OCI-LY7 (cell line): Measurements from ENCODE around the gene ITGA3. TPM values are rescaled to one million over a fixed set of nuclear protein-coding genes. Genes with fewer than 3 reads are reported as not detected.

Experiments
- BruUV-seq: library from RNA; stranded (reverse); fragments of 400-500 nt; replicated peaks from 2 replicates; lab custom pipeline; 2021; lab: Mats Ljungman, UMichigan
- CTCF ChIA-PET: fragments of 300-600 bp; sonication (Branson Sonifier 250); formaldehyde crosslinking; loops from one replicate; lab custom pipeline; 2022; ENCODE audit warnings: antibody characterized with exemption; ENCODE audit not compliant: unreplicated experiment; lab: Charles Lee
- POLR2A ChIA-PET: fragments of 300-600 bp; sonication (Branson Sonifier 250); formaldehyde crosslinking; loops from one replicate; lab custom pipeline; 2022; ENCODE audit warnings: antibody characterized with exemption; lab: Charles Lee
- DNase-seq: peaks from one replicate; pipeline ENCODE4 v3.0.0-alpha.2; 2015; ENCODE audit warnings: low spot score
- H2AFZ ChIP-seq: fragments of 200-600 bp; sonication (generic), shearing (Covaris generic); 2 replicates; pipeline ENCODE4 v1.6.1; 2014; ENCODE audit warnings: mild to moderate bottlenecking, antibody characterized with exemption, low read length, moderate library complexity
- H3K27ac ChIP-seq: fragments of 200-600 bp; sonication (generic); 2 replicates; pipeline ENCODE4 v1.5.1; 2014; ENCODE audit warnings: mixed run types, low read depth, mild to moderate bottlenecking, moderate library complexity, low read length, inconsistent platforms; ENCODE audit not compliant: poor library complexity, severe bottlenecking
- H3K36me3 ChIP-seq: fragments of 200-600 bp; sonication (generic); 2 replicates; pipeline ENCODE4 v1.6.1; 2014; ENCODE audit warnings: mild to moderate bottlenecking, antibody characterized with exemption, low read length, moderate library complexity, mixed read lengths; ENCODE audit not compliant: insufficient read depth
- H3K4me1 ChIP-seq: fragments of 200-600 bp; sonication (generic); 2 replicates; pipeline ENCODE4 v1.5.1; 2014; ENCODE audit warnings: mild to moderate bottlenecking, low read length; ENCODE audit not compliant: insufficient read depth, poor library complexity, severe bottlenecking
- H3K4me2 ChIP-seq: fragments of 200-600 bp; sonication (generic); 2 replicates; pipeline ENCODE4 v1.6.1; 2014; ENCODE audit warnings: mild to moderate bottlenecking, low read length
- H3K4me3 ChIP-seq: fragments of 200-600 bp; sonication (generic); 2 replicates; pipeline ENCODE4 v1.5.1; 2014; ENCODE audit warnings: mild to moderate bottlenecking, low read depth, low read length; ENCODE audit not compliant: poor library complexity, severe bottlenecking
- H3K79me2 ChIP-seq: fragments of 200-600 bp; sonication (generic); 2 replicates; pipeline ENCODE4 v1.6.1; 2016; ENCODE audit warnings: low read depth, mild to moderate bottlenecking, low read length, moderate library complexity, mixed read lengths; ENCODE audit not compliant: insufficient read depth
- H3K9me2 ChIP-seq: fragments of 200-600 bp; sonication (generic); 2 replicates; pipeline ENCODE4 v1.6.1; 2016; ENCODE audit warnings: mild to moderate bottlenecking, low read length, mixed read lengths; ENCODE audit not compliant: insufficient read depth
- H3K9me3 ChIP-seq: fragments of 200-600 bp; sonication (generic); 2 replicates; pipeline ENCODE4 v1.6.1; 2014; ENCODE audit warnings: mild to moderate bottlenecking, mixed run types, low read length, mixed read lengths
- H4K20me1 ChIP-seq: fragments of 200-600 bp; sonication (generic); 2 replicates; pipeline ENCODE4 v1.6.1; 2014; ENCODE audit warnings: mild to moderate bottlenecking, antibody characterized with exemption, low read length, moderate library complexity, mixed read lengths; ENCODE audit not compliant: insufficient read depth
- CTCF ChIP-seq: fragments of 200-600 bp; sonication (generic); conservative IDR thresholded peaks from 2 replicates; pipeline ENCODE4 v1.5.1; 2014; ENCODE audit warnings: mild to moderate bottlenecking, antibody characterized with exemption, low read length, moderate library complexity, mixed read lengths
- EZH2phosphoT487 ChIP-seq: fragments of 200-600 bp; sonication (generic); IDR thresholded peaks from 2 replicates; pipeline ENCODE4 v1.6.1; 2018; ENCODE audit warnings: low read depth, borderline replicate concordance, mild to moderate bottlenecking, mixed run types, antibody characterized with exemption, low read length, moderate library complexity, mixed read lengths
- intact Hi-C: fragments of 100-400 bp; cut with micrococcal nuclease; formaldehyde crosslinking; loops from one replicate; pipeline ENCODE4 v1.10.0; 2022; ENCODE audit not compliant: unreplicated experiment
- total RNA-seq, 2 experiments: library from RNA; depleted of rRNA in 1 of 2; stranded (reverse); fragments of >200 nt in 1 of 2; shearing (Covaris generic) in 1 of 2; gene quantifications; 2 replicates each; pipeline ENCODE4 v1.2.3, GENCODE V29; 2014 to 2022

Gene ITGA3
- total RNA-seq, 2 experiments from 2014 or later: 15.2 to 30.7 TPM

GRCh38 chr17:50123649-50124349 lies 67.9 kb downstream of the ITGA3 start:
- POLR2A ChIA-PET: no interaction called here
- Histone ChIP-seq H4K20me1 (no peaks in the 10 kb centered on the region), H3K9me3 (no peaks in the 10 kb centered on the region), H3K9me2 (no peaks in the 10 kb centered on the region), H3K4me1 (peaks cover 5% of the 10 kb centered on the region), H3K79me2 (no peaks in the 10 kb centered on the region), H2AFZ (no peak overlapping the region), H3K36me3 (no peaks in the 10 kb centered on the region), H3K4me2 (no peak overlapping the region), H3K27ac (no peak overlapping the region), H3K4me3 (no peak overlapping the region)
- CTCF ChIA-PET: no interaction called here
- no peak for DNase-seq
- TF ChIP-seq EZH2phosphoT487 (no peak), CTCF (no peak)
- intact Hi-C loops: no loop called here
- no TSS peak for BruUV-seq

GRCh38 chr17:50125420-50125997 lies 69.6 kb downstream of the ITGA3 start:
- intact Hi-C loops: no loop called here
- H4K20me1 ChIP-seq: no peaks in the 10 kb centered on the region
- H3K4me1 ChIP-seq: peaks cover 11% of the 10 kb centered on the region
- no peaks in the 10 kb centered on the region for H3K9me3 ChIP-seq
- H3K4me2 ChIP-seq: no peak overlapping the region
- TF ChIP-seq EZH2phosphoT487: no peak
- TF ChIP-seq CTCF: no peak
- H3K9me2 ChIP-seq: no peaks in the 10 kb centered on the region
- H3K36me3 ChIP-seq: no peaks in the 10 kb centered on the region
- ChIA-PET POLR2A (interaction anchor here (0.6 kb wide), 1 partner anchor 11 kb away, joined by 5 read pairs; no protein-coding TSS in a partner anchor), CTCF (no interaction called here)
- no peak overlapping the region for H3K27ac ChIP-seq
- H2AFZ ChIP-seq: no peak overlapping the region
- BruUV-seq: no TSS peak
- H3K4me3 ChIP-seq: no peak overlapping the region
- no peaks in the 10 kb centered on the region for H3K79me2 ChIP-seq
- no peak for DNase-seq
